Measurements from ENCODE around the gene AFTPH.

Gene AFTPH

DNA sequence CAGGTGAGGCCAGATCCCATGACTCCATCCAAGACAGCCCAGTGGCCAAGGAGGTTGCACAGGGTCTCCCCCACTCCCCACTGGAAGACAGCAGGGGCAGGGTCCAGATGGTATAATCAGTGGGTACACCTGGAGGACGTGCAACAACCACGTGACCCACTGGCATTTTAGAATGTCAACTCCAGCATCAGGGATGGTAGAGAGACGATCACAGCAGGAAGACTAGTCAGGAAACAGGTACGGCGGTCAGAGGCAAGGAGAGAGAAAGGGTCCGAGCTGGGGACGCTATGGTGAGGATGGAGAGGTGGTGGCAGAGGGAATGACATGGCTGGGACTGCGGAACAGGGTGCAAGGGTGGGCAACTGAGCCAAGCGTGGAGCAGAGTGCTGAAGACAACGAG is 106.6 kb downstream of the AFTPH start (continued):
- TF ChIP-seq, protein P1, sequence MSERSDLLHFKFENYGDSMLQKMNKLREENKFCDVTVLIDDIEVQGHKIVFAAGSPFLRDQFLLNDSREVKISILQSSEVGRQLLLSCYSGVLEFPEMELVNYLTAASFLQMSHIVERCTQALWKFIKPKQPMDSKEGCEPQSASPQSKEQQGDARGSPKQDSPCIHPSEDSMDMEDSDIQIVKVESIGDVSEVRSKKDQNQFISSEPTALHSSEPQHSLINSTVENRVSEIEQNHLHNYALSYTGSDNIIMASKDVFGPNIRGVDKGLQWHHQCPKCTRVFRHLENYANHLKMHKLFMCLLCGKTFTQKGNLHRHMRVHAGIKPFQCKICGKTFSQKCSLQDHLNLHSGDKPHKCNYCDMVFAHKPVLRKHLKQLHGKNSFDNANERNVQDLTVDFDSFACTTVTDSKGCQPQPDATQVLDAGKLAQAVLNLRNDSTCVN (tag by site-specific recombination; optimal IDR thresholded peaks at IDR 0.05), result no peak
- no peak for TF ChIP-seq GLIS1 (tag by site-specific recombination; IDR thresholded peaks at IDR 0.05)
- no peak for TF ChIP-seq ZNF558 (tag by site-specific recombination; IDR thresholded peaks at IDR 0.05)
- TF ChIP-seq ZNF791 (tag by site-specific recombination; IDR thresholded peaks at IDR 0.05), result no peak
- TF ChIP-seq ZNF394 (tag by site-specific recombination; IDR thresholded peaks at IDR 0.05; ENCODE audit: borderline replicate concordance), result no peak
- TF ChIP-seq ZNF24 (tag by site-specific recombination; IDR thresholded peaks at IDR 0.05), result no peak
- TF ChIP-seq ZNF426 (tag by site-specific recombination; IDR thresholded peaks at IDR 0.05), result no peak
- TF ChIP-seq, protein P2, sequence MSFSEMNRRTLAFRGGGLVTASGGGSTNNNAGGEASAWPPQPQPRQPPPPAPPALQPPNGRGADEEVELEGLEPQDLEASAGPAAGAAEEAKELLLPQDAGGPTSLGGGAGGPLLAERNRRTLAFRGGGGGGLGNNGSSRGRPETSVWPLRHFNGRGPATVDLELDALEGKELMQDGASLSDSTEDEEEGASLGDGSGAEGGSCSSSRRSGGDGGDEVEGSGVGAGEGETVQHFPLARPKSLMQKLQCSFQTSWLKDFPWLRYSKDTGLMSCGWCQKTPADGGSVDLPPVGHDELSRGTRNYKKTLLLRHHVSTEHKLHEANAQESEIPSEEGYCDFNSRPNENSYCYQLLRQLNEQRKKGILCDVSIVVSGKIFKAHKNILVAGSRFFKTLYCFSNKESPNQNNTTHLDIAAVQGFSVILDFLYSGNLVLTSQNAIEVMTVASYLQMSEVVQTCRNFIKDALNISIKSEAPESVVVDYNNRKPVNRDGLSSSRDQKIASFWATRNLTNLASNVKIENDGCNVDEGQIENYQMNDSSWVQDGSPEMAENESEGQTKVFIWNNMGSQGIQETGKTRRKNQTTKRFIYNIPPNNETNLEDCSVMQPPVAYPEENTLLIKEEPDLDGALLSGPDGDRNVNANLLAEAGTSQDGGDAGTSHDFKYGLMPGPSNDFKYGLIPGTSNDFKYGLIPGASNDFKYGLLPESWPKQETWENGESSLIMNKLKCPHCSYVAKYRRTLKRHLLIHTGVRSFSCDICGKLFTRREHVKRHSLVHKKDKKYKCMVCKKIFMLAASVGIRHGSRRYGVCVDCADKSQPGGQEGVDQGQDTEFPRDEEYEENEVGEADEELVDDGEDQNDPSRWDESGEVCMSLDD (tag by site-specific recombination; IDR thresholded peaks at IDR 0.05), result no peak
- TF ChIP-seq REPIN1 (tag by site-specific recombination; IDR thresholded peaks at IDR 0.05; ENCODE audit: low read depth), result no peak
- no peak for TF ChIP-seq SALL2 (tag by site-specific recombination; IDR thresholded peaks at IDR 0.05; ENCODE audit: borderline replicate concordance)
- no peak for TF ChIP-seq ZNF600 (tag by site-specific recombination; IDR thresholded peaks at IDR 0.05)
- no peak for TF ChIP-seq ZNF133 (tag by site-specific recombination; IDR thresholded peaks at IDR 0.05)
- TF ChIP-seq ZNF433 (tag by site-specific recombination; IDR thresholded peaks at IDR 0.05; ENCODE audit: low read depth), result no peak

GRCh38 chr2:64631771-64632170 is 107.6 kb downstream of the AFTPH start:
- CTCF ChIA-PET, result interaction anchor here (1.5 kb wide), 1 partner anchor 18 kb away, joined by 4 read pairs; no protein-coding TSS in a partner anchor
- POLR2A ChIA-PET, result interaction anchor here (1.1 to 1.2 kb wide), 2 partner anchors 12 to 13 kb away, joined by 3 read pairs; no protein-coding TSS in a partner anchor

More at GRCh38 chr2:64631771-64632170, 107.6 kb downstream of the AFTPH start:
- TF ChIP-seq, protein P3, sequence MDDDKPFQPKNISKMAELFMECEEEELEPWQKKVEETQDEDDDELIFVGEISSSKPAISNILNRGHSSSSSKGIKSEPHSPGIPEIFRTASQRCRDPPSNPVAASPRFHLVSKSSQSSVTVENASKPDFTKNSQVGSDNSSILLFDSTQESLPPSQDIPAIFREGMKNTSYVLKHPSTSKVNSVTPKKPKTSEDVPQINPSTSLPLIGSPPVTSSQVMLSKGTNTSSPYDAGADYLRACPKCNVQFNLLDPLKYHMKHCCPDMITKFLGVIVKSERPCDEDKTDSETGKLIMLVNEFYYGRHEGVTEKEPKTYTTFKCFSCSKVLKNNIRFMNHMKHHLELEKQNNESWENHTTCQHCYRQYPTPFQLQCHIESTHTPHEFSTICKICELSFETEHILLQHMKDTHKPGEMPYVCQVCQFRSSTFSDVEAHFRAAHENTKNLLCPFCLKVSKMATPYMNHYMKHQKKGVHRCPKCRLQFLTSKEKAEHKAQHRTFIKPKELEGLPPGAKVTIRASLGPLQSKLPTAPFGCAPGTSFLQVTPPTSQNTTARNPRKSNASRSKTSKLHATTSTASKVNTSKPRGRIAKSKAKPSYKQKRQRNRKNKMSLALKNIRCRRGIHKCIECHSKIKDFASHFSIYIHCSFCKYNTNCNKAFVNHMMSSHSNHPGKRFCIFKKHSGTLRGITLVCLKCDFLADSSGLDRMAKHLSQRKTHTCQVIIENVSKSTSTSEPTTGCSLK (tag by site-specific recombination; IDR thresholded peaks at IDR 0.05), result no peak
- TF ChIP-seq ZNF639 (tag by site-specific recombination; IDR thresholded peaks at IDR 0.05), result no peak
- Histone ChIP-seq H3K36me3 (ENCODE audit: control insufficient read depth in 2 of 2, insufficient read depth in 1 of 2, low read length in 2 of 2) (peaks cover 0 to 35% of the 10 kb centered on the region in 2 experiments; a peak in 2 of 3 replicates), H3K27ac (ENCODE audit: extremely low read depth, low read depth, low read length) (no peak overlapping the region), H3K4me1 (ENCODE audit: control insufficient read depth, insufficient read depth, low read length) (peaks cover 6% of the 10 kb centered on the region; the same call in 1 of the 2 replicates), H3K4me3 (ENCODE audit: low read depth, low read length) (no peak overlapping the region), H3K9me3 (ENCODE audit: control insufficient read depth, insufficient read depth, low read depth, low read length) (no peaks in the 10 kb centered on the region)
